B cell (primary cell): ENCODE data around the gene SPINDOC.
"Not testable (repeated sequence)": the region's sequence is repeated elsewhere in the genome, so short reads cannot be mapped to it uniquely, and the experiment has no call there.

Source experiments
- EZH2 ChIP-seq: IDR thresholded peaks from 2 replicates; pipeline ENCODE4 v1.6.1; 2012; ENCODE audit warnings: borderline replicate concordance, low read depth, mild to moderate bottlenecking, moderate library complexity, low read length; ENCODE audit not compliant: insufficient read depth, poor library complexity, severe bottlenecking
- TF ChIP-seq, protein P1 (sequence below): fragments of 200-600 bp; IDR thresholded peaks from one replicate; pipeline ENCODE4 v1.8.0; 2022; ENCODE audit warnings: antibody characterized with exemption, mild to moderate bottlenecking

DNA sequence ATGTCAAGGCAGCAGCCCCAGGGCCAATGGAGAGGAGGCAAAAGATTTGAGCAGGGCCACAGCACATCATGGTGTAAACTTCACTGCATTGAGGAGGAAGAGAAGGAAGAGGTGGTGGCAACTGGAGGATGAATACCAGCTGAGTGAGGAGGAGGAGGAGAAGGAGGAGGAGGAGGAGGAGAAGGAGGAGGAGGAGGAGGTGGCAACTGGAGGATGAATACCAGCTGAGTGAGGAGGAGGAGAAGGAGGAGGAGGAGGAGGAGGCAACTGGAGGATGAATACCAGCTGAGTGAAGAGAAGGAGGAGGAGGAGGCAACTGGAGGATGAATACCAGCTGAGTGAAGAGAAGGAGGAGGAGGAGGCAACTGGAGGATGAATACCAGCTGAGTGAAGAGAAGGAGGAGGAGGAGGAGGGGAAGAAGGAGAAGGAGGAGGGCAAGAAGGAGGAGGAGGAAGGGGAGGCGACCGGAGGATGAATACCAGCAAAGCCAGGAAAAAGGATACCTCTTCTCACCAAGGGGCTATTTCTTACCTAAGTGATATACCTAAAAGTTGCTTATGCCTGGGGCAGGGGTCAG is 41.4 kb upstream of the SPINDOC start:
- TF ChIP-seq, protein P1, sequence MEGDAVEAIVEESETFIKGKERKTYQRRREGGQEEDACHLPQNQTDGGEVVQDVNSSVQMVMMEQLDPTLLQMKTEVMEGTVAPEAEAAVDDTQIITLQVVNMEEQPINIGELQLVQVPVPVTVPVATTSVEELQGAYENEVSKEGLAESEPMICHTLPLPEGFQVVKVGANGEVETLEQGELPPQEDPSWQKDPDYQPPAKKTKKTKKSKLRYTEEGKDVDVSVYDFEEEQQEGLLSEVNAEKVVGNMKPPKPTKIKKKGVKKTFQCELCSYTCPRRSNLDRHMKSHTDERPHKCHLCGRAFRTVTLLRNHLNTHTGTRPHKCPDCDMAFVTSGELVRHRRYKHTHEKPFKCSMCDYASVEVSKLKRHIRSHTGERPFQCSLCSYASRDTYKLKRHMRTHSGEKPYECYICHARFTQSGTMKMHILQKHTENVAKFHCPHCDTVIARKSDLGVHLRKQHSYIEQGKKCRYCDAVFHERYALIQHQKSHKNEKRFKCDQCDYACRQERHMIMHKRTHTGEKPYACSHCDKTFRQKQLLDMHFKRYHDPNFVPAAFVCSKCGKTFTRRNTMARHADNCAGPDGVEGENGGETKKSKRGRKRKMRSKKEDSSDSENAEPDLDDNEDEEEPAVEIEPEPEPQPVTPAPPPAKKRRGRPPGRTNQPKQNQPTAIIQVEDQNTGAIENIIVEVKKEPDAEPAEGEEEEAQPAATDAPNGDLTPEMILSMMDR = not testable (repeated sequence)
- TF ChIP-seq EZH2 = not testable (repeated sequence)
